ENCODE measurements around the gene PLSCR3.

Gene PLSCR3

DNA sequence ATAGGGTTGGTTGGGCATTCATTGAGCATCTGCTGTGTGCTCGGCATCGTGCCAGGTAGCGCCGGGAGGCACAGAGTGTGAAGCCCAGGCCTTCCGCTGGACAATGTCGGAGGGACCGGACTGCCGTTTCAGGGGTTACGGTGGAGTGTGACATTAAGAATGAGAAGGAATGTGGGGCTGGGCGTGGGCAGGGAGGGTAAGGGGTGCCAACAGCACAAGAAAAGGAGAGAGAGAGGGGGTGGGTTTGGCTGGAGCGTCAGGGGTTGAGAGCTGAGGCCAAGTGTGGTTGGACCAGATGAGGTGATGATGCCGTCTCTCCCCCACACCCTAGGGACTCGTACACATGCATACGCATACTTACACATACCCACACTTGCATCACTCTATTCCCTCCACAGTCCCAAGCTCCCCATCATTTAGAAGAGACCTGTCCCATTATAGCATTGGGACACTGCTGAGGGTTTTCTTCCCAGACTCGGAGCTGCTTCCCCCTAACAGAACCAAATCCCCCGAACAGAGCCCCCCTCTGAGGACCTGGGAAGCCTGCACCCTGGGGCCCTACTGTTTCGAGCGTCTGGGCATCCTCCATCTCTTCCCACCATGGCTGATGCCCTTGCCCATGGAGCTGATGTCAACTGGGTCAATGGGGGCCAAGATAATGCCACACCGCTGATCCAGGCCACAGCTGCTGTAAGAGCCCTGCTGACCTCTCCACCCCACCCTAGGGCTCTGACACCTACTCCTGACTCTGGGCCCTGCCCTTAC, 45.7 kb downstream of the PLSCR3 start:
- no peak for DNase-seq (ENCODE audit: low read depth in 2 of 2)

DNA sequence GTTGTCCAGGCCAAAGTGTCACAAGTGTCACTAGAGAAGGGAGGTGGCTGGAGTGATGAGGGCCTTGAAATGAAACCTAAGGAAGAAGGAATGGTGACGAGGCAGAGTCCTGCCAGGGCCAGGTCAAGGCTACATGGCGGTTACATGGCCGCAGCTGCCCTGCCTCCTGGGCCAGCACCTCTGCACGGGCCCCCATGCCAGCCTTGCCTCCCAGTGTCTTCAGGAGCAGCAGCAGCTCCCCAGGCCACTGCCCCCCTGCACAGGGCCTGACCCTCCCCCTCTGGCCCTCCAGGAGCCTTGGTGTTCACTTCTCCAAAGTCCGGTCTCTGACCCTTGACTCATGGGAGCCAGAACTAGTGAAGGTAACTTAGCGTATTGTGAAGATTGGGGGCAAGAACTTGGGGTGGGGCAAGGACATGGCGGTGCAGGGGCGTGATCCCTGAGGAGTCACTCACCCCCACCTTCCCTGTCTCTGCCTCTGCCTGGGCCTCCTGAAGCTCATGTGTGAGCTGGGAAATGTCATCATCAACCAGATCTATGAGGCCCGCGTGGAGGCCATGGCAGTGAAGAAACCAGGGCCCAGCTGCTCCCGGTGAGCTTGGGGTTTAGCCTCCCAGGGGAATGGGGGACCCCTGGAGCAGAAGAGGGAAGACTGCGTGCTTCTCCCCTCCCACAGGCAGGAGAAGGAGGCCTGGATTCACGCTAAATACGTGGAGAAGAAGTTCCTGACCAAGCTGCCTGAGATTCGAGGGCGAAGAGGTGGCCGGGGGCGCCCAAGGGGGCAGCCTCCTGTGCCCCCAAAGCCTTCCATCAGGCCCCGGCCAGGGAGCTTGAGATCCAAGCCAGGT, 46.5 kb downstream of the PLSCR3 start:
- no peak for DNase-seq (ENCODE audit: low read depth in 2 of 2)

DNA sequence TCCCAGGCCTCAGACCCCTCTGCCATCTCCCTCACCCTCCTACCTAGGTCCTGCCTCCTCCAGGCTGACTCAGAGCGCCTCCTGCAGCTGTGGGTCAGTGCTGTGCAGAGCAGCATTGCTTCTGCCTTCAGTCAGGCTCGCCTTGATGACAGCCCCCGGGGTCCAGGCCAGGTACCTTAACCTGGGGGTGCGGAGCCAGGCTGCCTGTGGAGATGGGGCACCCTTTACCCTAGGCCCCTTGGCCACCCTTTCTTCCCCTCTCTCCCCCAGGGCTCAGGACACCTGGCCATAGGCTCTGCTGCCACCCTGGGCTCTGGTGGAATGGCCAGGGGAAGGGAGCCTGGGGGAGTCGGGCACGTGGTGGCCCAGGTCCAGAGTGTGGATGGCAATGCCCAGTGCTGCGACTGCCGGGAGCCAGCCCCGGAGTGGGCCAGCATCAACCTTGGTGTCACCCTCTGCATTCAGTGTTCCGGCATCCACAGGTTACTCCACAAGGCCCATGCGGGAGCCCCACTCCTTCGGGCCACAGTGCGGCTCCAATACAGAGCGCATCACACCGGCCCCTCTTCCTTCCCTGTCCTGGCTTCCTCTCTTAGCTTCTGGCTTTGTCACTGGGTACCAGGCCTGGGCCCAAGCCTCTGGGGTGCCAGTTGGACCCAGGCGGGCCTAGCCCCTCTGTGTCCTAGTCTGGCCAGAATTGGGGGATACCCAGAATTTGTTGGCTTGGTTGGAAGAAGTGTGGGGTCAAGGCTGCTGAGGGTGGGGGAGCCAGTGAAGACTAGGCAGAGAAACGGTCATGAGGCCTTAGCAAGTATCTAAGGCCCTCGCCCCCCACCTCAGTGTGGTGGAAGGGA, 47.3 kb downstream of the PLSCR3 start:
- DNase-seq (ENCODE audit: low read depth in 2 of 2): no peak

DNA sequence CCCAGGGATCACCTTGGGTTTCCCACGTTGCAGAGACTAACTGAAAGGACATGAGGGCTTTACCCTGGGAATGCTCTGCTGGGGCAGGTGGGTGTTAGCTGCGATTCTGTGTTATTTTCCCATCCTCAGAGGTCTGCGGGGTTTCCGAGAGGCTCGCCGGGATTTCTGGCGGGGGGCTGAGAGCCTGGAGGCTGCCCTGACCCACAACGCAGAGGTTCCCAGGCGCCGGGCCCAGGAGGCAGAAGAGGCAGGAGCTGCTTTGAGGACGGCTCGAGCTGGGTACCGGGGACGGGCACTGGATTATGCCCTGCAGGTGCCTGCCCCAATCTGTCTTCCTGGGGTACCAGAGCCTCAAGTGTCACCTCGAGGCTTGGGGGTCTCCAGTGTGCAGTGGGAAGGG, 51.1 kb downstream of the PLSCR3 start:
- no peak for DNase-seq (ENCODE audit: low read depth in 2 of 2)

DNA sequence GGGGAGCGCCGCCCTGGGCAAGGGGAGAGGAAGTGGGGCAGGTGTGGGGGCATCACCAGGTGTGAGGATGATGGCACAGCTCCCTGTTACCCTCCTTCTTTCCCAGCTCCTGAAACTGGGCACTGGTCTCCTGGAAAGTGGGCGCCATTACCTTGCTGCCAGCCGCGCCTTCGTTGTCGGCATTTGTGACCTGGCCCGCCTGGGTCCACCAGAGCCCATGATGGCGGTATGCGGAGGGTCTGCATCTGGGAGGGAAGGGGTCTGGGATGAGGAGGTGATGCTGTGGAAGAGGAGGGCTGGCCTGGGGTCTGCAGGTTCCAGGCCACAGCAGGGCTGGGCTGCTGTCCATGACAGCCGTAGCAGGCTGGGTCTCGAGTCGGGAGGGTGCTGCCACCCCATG, 52.5 kb downstream of the PLSCR3 start:
- DNase-seq (ENCODE audit: low read depth in 2 of 2): no peak

DNA sequence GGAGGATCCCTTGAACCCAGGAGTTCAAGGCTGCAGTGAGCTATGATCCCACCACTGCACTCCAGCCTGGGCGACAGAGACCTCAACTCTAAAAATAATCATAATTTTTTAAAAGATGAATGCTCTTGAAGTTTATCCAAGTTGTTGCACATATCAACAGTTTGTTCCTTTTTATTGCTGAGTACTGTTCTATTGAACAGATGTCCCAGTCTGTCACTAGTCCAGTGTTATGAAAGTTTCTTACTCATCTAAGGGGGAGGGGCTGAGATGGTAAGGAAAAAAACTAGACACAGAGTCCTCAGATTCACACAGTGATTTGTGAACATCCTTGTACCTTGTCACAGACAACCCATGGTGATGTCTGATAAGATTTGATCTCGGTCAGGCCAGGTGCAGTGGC, 54.1 kb downstream of the PLSCR3 start:
- no peak for DNase-seq (ENCODE audit: low read depth in 2 of 2)
